ENCODE data around the gene CDO1. TPM values are rescaled to one million over a fixed set of nuclear protein-coding genes. Genes with fewer than 3 reads are reported as not detected.

CDO1 gene
- total and polyA plus RNA-seq, 9 of the 15 experiments (the other 6 are each of a cell fraction or from before 2014, with no cell fraction given), result 0.16 to 0.22 TPM; not detected in 7

GRCh38 chr5:115841382-115842088, 25.1 kb upstream of the CDO1 start, which contains the start of the genes AP3S1 and ATG12 (continued):
- TF ChIP-seq ARID4B (CRISPR knock-in tag; IDR thresholded peaks at IDR 0.05) (peak; percentile 7; the same call in 1 of the 2 replicates), CREBBP (IDR thresholded peaks at IDR 0.05; ENCODE audit: low read depth, low read length) (no peak), CREM (IDR thresholded peaks at IDR 0.05; ENCODE audit: low read depth) (peak; percentile 86), ETS2 (tag; IDR thresholded peaks at IDR 0.05; ENCODE audit: borderline replicate concordance, poor library complexity, severe bottlenecking) (no peak), XRCC3 (IDR thresholded peaks at IDR 0.05) (no peak), ZNF347 (CRISPR knock-in tag; IDR thresholded peaks at IDR 0.05; ENCODE audit: low read depth) (no peak), DIDO1 (tag; IDR thresholded peaks at IDR 0.05; ENCODE audit: low read depth) (peak; percentile 60; the same call in 1 of the 2 replicates), TOE1 (IDR thresholded peaks at IDR 0.05; ENCODE audit: borderline replicate concordance) (peak; percentile 95), TOE1 (CRISPR knock-in tag; IDR thresholded peaks at IDR 0.05; ENCODE audit: borderline replicate concordance, low read depth) (no peak), KDM4B (IDR thresholded peaks at IDR 0.05; ENCODE audit: borderline replicate concordance in 2 of 2, low read depth in 1 of 2) (peak in 1 of 2 experiments; percentile 88; a peak in 1 of 4 replicates), NONO (IDR thresholded peaks at IDR 0.05; ENCODE audit: low read depth in 2 of 2, low read length in 1 of 2) (peak in 1 of 2 experiments; percentile 91; a peak in 2 of 4 replicates), CBX8 (IDR thresholded peaks at IDR 0.05; ENCODE audit: borderline replicate concordance, extremely low read depth, low read depth, low read length, poor library complexity, severe bottlenecking) (no peak), PHB2 (IDR thresholded peaks at IDR 0.05; ENCODE audit: low read depth) (no peak), ZNF609 (CRISPR knock-in tag; IDR thresholded peaks at IDR 0.05; ENCODE audit: borderline replicate concordance) (no peak), SMARCE1 (IDR thresholded peaks at IDR 0.05) (no peak), IRF9 (tag; IDR thresholded peaks at IDR 0.05) (no peak)
